ENCODE data around the gene P2RY14.

The P2RY14 gene

GRCh38 chr3:151192545-151192944 lies 85.8 kb downstream of the P2RY14 start:
- Histone ChIP-seq H3K9me3 (ENCODE audit: control insufficient read depth, insufficient read depth, low read depth, low read length) (no peaks in the 10 kb centered on the region), H3K4me3 (ENCODE audit: low read depth, low read length) (no peak overlapping the region), H3K4me1 (ENCODE audit: control insufficient read depth, insufficient read depth, low read length) (no peaks in the 10 kb centered on the region), H3K36me3 (ENCODE audit: control insufficient read depth in 2 of 2, insufficient read depth in 1 of 2, low read length in 2 of 2) (peaks cover 0 to 22% of the 10 kb centered on the region in 2 experiments; a peak in 1 of 3 replicates), H3K27ac (ENCODE audit: extremely low read depth, low read depth, low read length) (no peak overlapping the region)
- TF ChIP-seq YY1 (tag by site-specific recombination; IDR thresholded peaks at IDR 0.05) (no peak), SP3 (tag by site-specific recombination; IDR thresholded peaks at IDR 0.05) (no peak), ZNF571 (tag by site-specific recombination; IDR thresholded peaks at IDR 0.05) (no peak), MEIS1 (CRISPR knock-in tag; IDR thresholded peaks at IDR 0.05; ENCODE audit: borderline replicate concordance) (no peak), ZNF624 (tag by site-specific recombination; IDR thresholded peaks at IDR 0.05) (no peak), ZNF777 (tag by site-specific recombination; IDR thresholded peaks at IDR 0.05; ENCODE audit: borderline replicate concordance) (no peak), ZNF266 (tag by site-specific recombination; IDR thresholded peaks at IDR 0.05; ENCODE audit: low read depth) (no peak), ZNF391 (tag by site-specific recombination; IDR thresholded peaks at IDR 0.05; ENCODE audit: borderline replicate concordance, low read depth) (no peak), HIC1 (tag by site-specific recombination; IDR thresholded peaks at IDR 0.05) (no peak), ZSCAN16 (tag by site-specific recombination; IDR thresholded peaks at IDR 0.05) (no peak), ZFP3 (tag by site-specific recombination; IDR thresholded peaks at IDR 0.05; ENCODE audit: low read depth) (no peak), ZNF558 (tag by site-specific recombination; IDR thresholded peaks at IDR 0.05) (no peak), EGR2 (tag by site-specific recombination; IDR thresholded peaks at IDR 0.05; ENCODE audit: low read depth) (no peak)
- CTCF ChIA-PET: no interaction called here
- POLR2A ChIA-PET: no interaction called here

- Histone ChIP-seq H3K4me1 (ENCODE audit: control insufficient read depth, insufficient read depth, low read length) (no peaks in the 10 kb centered on the region), H3K36me3 (ENCODE audit: control insufficient read depth in 2 of 2, insufficient read depth in 1 of 2, low read length in 2 of 2) (peaks cover 0 to 29% of the 10 kb centered on the region in 2 experiments; a peak in 1 of 3 replicates), H3K27ac (ENCODE audit: extremely low read depth, low read depth, low read length) (no peak overlapping the region), H3K4me3 (ENCODE audit: low read depth, low read length) (no peak overlapping the region), H3K9me3 (ENCODE audit: control insufficient read depth, insufficient read depth, low read depth, low read length) (no peaks in the 10 kb centered on the region)
- TF ChIP-seq ZNF423 (tag by site-specific recombination; IDR thresholded peaks at IDR 0.05) (no peak), HOXA7 (CRISPR knock-in tag; IDR thresholded peaks at IDR 0.05; ENCODE audit: borderline replicate concordance) (no peak)
- ChIA-PET CTCF (interaction anchor here (0.9 to 1.7 kb wide), 2 partner anchors 23 to 44 kb away, joined by 3 to 5 read pairs; no protein-coding TSS in a partner anchor), POLR2A (no interaction called here)
Observed at GRCh38 chr3:151191095-151191494, 87.2 kb downstream of the P2RY14 start.

- H3K27ac ChIP-seq (ENCODE audit: extremely low read depth, low read depth, low read length): no peak overlapping the region
- H3K4me3 ChIP-seq (ENCODE audit: low read depth, low read length): no peak overlapping the region
- CTCF ChIA-PET: no interaction called here
- TF ChIP-seq ZBTB10 (tag by site-specific recombination; IDR thresholded peaks at IDR 0.05) (no peak), HIC1 (tag by site-specific recombination; IDR thresholded peaks at IDR 0.05) (no peak), ZSCAN16 (tag by site-specific recombination; IDR thresholded peaks at IDR 0.05) (peak; percentile 64; the same call in 1 of the 2 replicates)
- no peaks in the 10 kb centered on the region for H3K9me3 ChIP-seq (ENCODE audit: control insufficient read depth, insufficient read depth, low read depth, low read length)
- H3K4me1 ChIP-seq (ENCODE audit: control insufficient read depth, insufficient read depth, low read length): 0 out of 2 replicates have a peak, but pooled peaks cover 3% of the 10 kb centered on the region
- peaks cover 0 to 10% of the 10 kb centered on the region in 2 experiments; a peak in 1 of 3 replicates for H3K36me3 ChIP-seq (ENCODE audit: control insufficient read depth in 2 of 2, insufficient read depth in 1 of 2, low read length in 2 of 2)
- POLR2A ChIA-PET: no interaction called here
Observed at GRCh38 chr3:151183265-151183671, 95.1 kb downstream of the P2RY14 start.
